Vagina (tissue), 2 donors: ENCODE results near the gene HMGA1. TPM values are rescaled to one million over a fixed set of nuclear protein-coding genes. Genes with fewer than 3 reads are reported as not detected.

Experiments used
- DNase-seq, 2 donors: peaks; one replicate each; pipeline ENCODE4 v3.0.0-alpha.2; 2017; ENCODE audit errors: extremely low spot score in 2 of 2
- H3K27ac ChIP-seq: fragments of 200-600 bp; sonication (generic); one replicate; pipeline ENCODE4 v1.5.1; 2019
- H3K27me3 ChIP-seq: fragments of 200-600 bp; sonication (generic); one replicate; pipeline ENCODE4 v1.5.1; 2019
- H3K36me3 ChIP-seq, 2 donors: fragments of 200-600 bp; sonication (generic); one replicate each; pipeline ENCODE4 v1.5.1; 2017 to 2019
- H3K4me1 ChIP-seq: fragments of 200-600 bp; sonication (generic); one replicate; pipeline ENCODE4 v1.5.1; 2019
- H3K4me3 ChIP-seq, 2 donors: fragments of 200-600 bp; sonication (generic); 1 replicate in 1 of 2; 2 replicates in 1 of 2; pipeline ENCODE4 v1.5.1; 2016 to 2019
- H3K9me3 ChIP-seq: fragments of 200-600 bp; sonication (generic); one replicate; pipeline ENCODE4 v1.5.1; 2019
- POLR2A ChIP-seq, 2 donors: fragments of 450-650 bp; IDR thresholded peaks; one replicate each; pipeline ENCODE4 v1.6.1; 2017; ENCODE audit warnings: antibody characterized with exemption in 2 of 2, mild to moderate bottlenecking in 2 of 2, moderate library complexity in 2 of 2
- POLR2AphosphoS5 ChIP-seq, 2 donors: sonication (generic); formaldehyde crosslinking; IDR thresholded peaks; one replicate each; pipeline ENCODE4 v1.9.0; 2017; ENCODE audit warnings: antibody characterized with exemption in 2 of 2, mild to moderate bottlenecking in 2 of 2, low read depth in 1 of 2; ENCODE audit not compliant: insufficient read depth in 1 of 2
- intact Hi-C: fragments of 100-400 bp; cut with DNase I; formaldehyde crosslinking; loops from one replicate; pipeline ENCODE4 v1.15.1; 2023
- total RNA-seq: library from RNA; depleted of rRNA; stranded (reverse); fragments of >200 nt; gene quantifications from one replicate; pipeline ENCODE4 v1.2.3, GENCODE V29; 2016
- TF ChIP-seq, protein P1 (sequence below), 3 experiments: fragments of 450-650 bp in 2 of 3; fragments of 200-600 bp in 1 of 3; sonication (generic) in 1 of 3; IDR thresholded peaks; one replicate each; pipeline ENCODE4 v1.5.1; 2017 to 2019; ENCODE audit warnings: antibody characterized with exemption in 3 of 3, mild to moderate bottlenecking in 2 of 3, moderate library complexity in 2 of 3

Gene HMGA1
- total RNA-seq, 1 donor from 2014 or later, result 65.6 TPM

DNA sequence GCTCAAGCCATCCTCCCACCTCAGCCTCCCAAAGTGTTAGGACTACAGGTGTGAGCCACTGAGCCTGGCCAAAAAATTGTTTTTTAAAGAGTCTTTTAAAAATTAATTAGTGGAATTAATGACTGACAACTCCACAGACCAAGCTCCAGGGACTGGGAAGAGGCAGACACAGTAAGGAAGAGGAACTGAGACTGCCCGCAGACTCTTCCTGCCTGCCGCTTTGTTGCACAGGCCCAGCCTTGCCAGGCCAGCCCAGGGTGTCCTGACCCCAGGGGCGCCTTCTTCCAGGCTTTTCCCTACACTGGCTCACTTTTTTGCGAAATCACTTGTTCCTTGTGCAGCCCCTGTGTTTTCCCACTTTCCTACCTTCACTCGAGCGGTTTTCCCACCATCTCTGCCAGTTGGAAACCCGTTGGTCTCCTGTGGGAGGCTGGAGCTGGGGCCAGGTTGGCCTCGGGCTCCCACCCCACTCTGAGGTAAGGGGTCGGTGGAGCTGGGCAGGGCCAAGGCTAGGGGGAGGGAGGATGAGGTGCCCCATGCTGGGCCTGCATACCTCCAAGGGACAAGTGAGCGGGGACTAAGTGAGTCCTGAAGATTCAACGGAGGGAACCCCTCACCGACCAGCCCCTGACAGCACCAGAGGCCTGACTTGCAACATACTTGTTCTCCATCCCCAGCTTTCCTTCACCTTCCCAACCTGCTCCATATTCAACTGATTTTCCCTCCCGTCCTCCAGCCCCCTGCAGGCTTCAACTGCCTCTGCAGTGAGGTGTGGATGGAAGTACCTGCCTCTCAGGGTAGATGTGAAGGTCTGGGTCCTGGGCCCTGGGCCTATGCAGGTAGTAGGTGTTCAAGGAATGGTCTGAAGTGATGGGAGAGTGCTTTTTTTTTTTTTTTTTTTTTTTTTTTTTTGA, 35.6 kb downstream of the HMGA1 start:
- no peaks in the 10 kb centered on the region for H3K4me1 ChIP-seq
- no peak for DNase-seq
- no peaks in the 10 kb centered on the region for H3K36me3 ChIP-seq
- TF ChIP-seq POLR2A (IDR thresholded peaks at IDR 0.05) (no peak), POLR2AphosphoS5 (IDR thresholded peaks at IDR 0.05; ENCODE audit: insufficient read depth in 1 of 2, low read depth in 1 of 2) (no peak)
- TF ChIP-seq, protein P1, sequence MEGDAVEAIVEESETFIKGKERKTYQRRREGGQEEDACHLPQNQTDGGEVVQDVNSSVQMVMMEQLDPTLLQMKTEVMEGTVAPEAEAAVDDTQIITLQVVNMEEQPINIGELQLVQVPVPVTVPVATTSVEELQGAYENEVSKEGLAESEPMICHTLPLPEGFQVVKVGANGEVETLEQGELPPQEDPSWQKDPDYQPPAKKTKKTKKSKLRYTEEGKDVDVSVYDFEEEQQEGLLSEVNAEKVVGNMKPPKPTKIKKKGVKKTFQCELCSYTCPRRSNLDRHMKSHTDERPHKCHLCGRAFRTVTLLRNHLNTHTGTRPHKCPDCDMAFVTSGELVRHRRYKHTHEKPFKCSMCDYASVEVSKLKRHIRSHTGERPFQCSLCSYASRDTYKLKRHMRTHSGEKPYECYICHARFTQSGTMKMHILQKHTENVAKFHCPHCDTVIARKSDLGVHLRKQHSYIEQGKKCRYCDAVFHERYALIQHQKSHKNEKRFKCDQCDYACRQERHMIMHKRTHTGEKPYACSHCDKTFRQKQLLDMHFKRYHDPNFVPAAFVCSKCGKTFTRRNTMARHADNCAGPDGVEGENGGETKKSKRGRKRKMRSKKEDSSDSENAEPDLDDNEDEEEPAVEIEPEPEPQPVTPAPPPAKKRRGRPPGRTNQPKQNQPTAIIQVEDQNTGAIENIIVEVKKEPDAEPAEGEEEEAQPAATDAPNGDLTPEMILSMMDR (IDR thresholded peaks at IDR 0.05), result no peak
- intact Hi-C loops, result no loop called here
- no peak overlapping the region for H3K27ac ChIP-seq
- H3K9me3 ChIP-seq, result no peaks in the 10 kb centered on the region
- H3K4me3 ChIP-seq, result no peak overlapping the region
- no peaks in the 10 kb centered on the region for H3K27me3 ChIP-seq

DNA sequence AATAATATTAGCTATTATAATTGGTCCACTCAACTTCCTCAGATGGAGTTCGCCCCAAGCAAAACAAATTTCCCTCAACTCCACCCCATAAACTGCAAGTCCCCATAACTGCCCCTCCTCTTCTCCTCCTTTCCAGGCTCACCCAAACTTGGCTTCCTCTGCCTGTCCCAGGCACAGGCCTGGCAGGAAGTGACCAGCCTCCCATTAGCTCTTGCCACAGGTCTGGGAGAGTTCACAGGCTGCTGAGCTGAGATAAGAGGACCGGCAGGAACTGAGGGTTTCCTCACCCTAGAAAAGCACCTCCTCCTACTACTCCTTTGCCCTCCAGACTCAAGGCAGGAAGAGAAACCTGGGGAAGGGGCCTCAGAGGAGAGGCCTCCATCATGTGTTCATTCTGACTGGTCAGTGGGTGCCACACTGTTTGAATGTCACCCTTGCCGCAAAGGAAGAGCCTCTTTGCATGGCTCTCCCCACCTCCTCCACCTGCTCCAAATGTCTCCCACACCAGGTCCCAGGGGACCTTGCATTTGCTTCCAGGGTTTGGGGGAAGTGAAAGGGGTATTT, 36.7 kb downstream of the HMGA1 start:
- no peak overlapping the region for H3K4me3 ChIP-seq
- no peaks in the 10 kb centered on the region for H3K36me3 ChIP-seq
- no peaks in the 10 kb centered on the region for H3K4me1 ChIP-seq
- no peak overlapping the region for H3K27ac ChIP-seq
- no peak for DNase-seq
- TF ChIP-seq, protein P1 (IDR thresholded peaks at IDR 0.05), result no peak
- TF ChIP-seq POLR2AphosphoS5 (IDR thresholded peaks at IDR 0.05; ENCODE audit: insufficient read depth in 1 of 2, low read depth in 1 of 2), result peak in 1 of 2 donors; percentile 57
- no peaks in the 10 kb centered on the region for H3K27me3 ChIP-seq
- no peaks in the 10 kb centered on the region for H3K9me3 ChIP-seq
- intact Hi-C loops, result no loop called here

DNA sequence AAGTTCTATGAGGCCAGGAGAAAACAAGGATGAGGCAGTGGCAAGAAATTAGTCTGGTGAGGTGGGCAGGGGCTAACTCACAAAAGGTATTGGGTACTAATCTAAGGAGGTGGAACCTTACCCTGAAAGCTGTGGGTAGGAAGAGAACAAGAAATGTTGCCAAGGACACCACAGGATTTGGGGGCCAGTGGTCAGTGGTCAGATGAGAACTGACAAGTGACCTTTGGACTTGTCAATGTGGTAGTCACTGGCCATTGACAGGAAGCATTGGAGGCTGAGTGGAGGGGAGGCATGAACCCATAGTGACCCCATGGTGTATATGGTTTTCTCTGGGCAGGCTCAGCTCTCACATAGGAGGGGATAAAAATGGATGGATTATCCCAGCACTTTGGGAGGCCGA, 37.5 kb downstream of the HMGA1 start:
- H3K27me3 ChIP-seq, result no peaks in the 10 kb centered on the region
- H3K9me3 ChIP-seq, result no peaks in the 10 kb centered on the region
- H3K4me1 ChIP-seq, result no peaks in the 10 kb centered on the region
- no peak for TF ChIP-seq POLR2A (IDR thresholded peaks at IDR 0.05)
- TF ChIP-seq POLR2AphosphoS5 (IDR thresholded peaks at IDR 0.05; ENCODE audit: insufficient read depth in 1 of 2, low read depth in 1 of 2), result no peak
- TF ChIP-seq, protein P1 (IDR thresholded peaks at IDR 0.05), result no peak
- no peaks in the 10 kb centered on the region for H3K36me3 ChIP-seq
- DNase-seq, result no peak
- H3K4me3 ChIP-seq, result no peak overlapping the region
- intact Hi-C loops, result no loop called here
- H3K27ac ChIP-seq, result no peak overlapping the region

DNA sequence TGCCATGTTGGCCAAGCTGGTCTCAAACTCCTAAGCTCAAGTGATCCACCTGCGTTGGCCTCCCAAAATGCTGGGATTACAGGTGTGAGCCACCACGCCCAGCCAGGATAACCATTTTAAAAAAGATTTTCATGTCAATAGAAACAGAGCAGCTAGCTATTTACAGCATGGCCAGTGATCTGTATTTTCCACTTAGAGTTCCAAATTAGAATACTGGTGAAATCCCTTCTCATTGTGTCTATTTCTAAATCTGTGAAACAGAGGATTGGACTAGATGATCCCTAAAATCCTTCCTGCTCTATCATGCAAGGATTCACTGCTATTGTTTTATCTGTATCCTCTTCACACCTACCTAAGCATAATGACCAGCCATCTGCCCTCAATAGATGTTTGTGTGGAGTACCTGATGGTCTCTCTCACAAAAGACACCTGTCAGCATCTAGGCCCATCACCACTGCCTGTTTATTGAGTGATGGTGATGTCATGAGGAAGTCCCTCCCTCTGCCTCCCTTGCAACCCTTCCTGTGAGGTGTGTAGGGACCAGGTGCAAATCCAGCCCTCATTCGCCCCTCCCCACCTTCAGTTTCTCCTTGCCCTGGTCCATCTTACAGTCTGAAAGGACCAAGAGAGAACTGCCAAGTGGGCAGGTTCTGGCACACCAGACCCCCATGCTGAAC, 38.6 kb downstream of the HMGA1 start:
- peaks cover 0 to 7% of the 10 kb centered on the region in 2 donors for H3K36me3 ChIP-seq
- TF ChIP-seq, protein P1 (IDR thresholded peaks at IDR 0.05), result no peak
- no peak for TF ChIP-seq POLR2A (IDR thresholded peaks at IDR 0.05)
- no peak for TF ChIP-seq POLR2AphosphoS5 (IDR thresholded peaks at IDR 0.05; ENCODE audit: insufficient read depth in 1 of 2, low read depth in 1 of 2)
- H3K27me3 ChIP-seq, result no peaks in the 10 kb centered on the region
- DNase-seq, result no peak
- no peak overlapping the region for H3K27ac ChIP-seq
- H3K4me3 ChIP-seq, result no peak overlapping the region
- no peaks in the 10 kb centered on the region for H3K9me3 ChIP-seq
- intact Hi-C loops, result no loop called here
- H3K4me1 ChIP-seq, result no peaks in the 10 kb centered on the region
